Measurements from ENCODE around the gene SNX20. TPM values are rescaled to one million over a fixed set of nuclear protein-coding genes. Genes with fewer than 3 reads are reported as not detected.

The SNX20 gene
- total and polyA plus RNA-seq, 2 donors (not counting 3 experiments of a cell fraction or from before 2014, with no cell fraction given): not detected

DNA sequence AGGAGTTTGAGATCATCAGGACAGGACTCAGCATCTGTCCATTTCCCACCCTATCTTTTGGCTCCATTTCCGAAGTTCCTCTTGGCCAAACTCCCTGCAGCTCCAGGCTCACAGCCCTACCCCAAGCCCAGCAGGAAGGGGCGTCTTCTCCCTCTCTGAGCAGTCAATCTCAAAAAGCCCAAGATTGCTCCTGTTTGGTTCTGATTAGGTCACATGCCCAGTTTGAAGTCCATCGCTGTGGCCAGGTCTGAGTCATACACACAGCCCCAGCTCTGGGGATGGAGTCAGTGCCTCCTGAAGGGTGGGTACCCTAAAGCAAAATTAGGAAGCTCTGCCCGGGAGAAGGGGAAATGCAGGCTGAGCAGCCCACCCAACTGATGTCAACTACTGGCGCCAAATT lies 23.9 kb downstream of the SNX20 start:
- dilution Hi-C loops (cut with MboI; ENCODE audit: extremely low pct_ligation_motif_present, low sequenced_read_pairs): no loop called here
- CTCF ChIA-PET: interaction anchor here (0.9 kb wide), 1 partner anchor 149 kb away, joined by 3 read pairs; no protein-coding TSS in a partner anchor
- TF ChIP-seq, protein P1, sequence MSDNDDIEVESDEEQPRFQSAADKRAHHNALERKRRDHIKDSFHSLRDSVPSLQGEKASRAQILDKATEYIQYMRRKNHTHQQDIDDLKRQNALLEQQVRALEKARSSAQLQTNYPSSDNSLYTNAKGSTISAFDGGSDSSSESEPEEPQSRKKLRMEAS (IDR thresholded peaks at IDR 0.05; ENCODE audit: insufficient read depth, insufficient read length): no peak
- TF ChIP-seq FOS (IDR thresholded peaks at IDR 0.05; ENCODE audit: borderline replicate concordance, insufficient read depth, low read length) (no peak), EZH2 (IDR thresholded peaks at IDR 0.05; ENCODE audit: borderline replicate concordance, low read depth, low read length, severe bottlenecking) (no peak), POLR2AphosphoS5 (IDR thresholded peaks at IDR 0.05; ENCODE audit: insufficient read depth, low read depth, low read length) (no peak), MYC (IDR thresholded peaks at IDR 0.05; ENCODE audit: low read depth, low read length) (no peak), POLR2A (IDR thresholded peaks at IDR 0.05; ENCODE audit: low read depth, low read length) (no peak), JUN (IDR thresholded peaks at IDR 0.05; ENCODE audit: borderline replicate concordance, insufficient read depth, insufficient read length, low read depth) (no peak), GATA2 (IDR thresholded peaks at IDR 0.05; ENCODE audit: insufficient read depth, insufficient read length, low read depth, low read length) (no peak)
- TF ChIP-seq, protein P2, sequence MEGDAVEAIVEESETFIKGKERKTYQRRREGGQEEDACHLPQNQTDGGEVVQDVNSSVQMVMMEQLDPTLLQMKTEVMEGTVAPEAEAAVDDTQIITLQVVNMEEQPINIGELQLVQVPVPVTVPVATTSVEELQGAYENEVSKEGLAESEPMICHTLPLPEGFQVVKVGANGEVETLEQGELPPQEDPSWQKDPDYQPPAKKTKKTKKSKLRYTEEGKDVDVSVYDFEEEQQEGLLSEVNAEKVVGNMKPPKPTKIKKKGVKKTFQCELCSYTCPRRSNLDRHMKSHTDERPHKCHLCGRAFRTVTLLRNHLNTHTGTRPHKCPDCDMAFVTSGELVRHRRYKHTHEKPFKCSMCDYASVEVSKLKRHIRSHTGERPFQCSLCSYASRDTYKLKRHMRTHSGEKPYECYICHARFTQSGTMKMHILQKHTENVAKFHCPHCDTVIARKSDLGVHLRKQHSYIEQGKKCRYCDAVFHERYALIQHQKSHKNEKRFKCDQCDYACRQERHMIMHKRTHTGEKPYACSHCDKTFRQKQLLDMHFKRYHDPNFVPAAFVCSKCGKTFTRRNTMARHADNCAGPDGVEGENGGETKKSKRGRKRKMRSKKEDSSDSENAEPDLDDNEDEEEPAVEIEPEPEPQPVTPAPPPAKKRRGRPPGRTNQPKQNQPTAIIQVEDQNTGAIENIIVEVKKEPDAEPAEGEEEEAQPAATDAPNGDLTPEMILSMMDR (IDR thresholded peaks at IDR 0.05; ENCODE audit: extremely low read depth in 1 of 2, insufficient read depth in 1 of 2, low read depth in 1 of 2, low read length in 2 of 2): no peak

More for the DNA sequence above, 23.9 kb downstream of the SNX20 start:
- Histone ChIP-seq H3K4me2 (ENCODE audit: insufficient read depth, low read length) (no peak overlapping the region), H3K27me3 (ENCODE audit: control insufficient read depth in 2 of 2, insufficient read depth in 2 of 2, low read length in 2 of 2) (no peaks in the 10 kb centered on the region), H3K9me1 (replicated peaks; ENCODE audit: control insufficient read depth, extremely low read depth, insufficient read depth, low read length) (no peaks in the 10 kb centered on the region), H3K4me1 (ENCODE audit: control insufficient read depth, extremely low read depth, insufficient read depth, low read length) (no peaks in the 10 kb centered on the region), H2AFZ (ENCODE audit: low read depth, low read length) (no peak overlapping the region), H3K27ac (ENCODE audit: insufficient read depth, low read depth, low read length) (no peak overlapping the region), H3K9me3 (replicated peaks; ENCODE audit: control insufficient read depth, insufficient read depth, low read length) (no peaks in the 10 kb centered on the region), H3K79me2 (ENCODE audit: control insufficient read depth, insufficient read depth, low read length) (no peaks in the 10 kb centered on the region), H3K4me3 (replicated peaks in 1 of 3; ENCODE audit: insufficient read depth in 1 of 3, low read depth in 1 of 3, low read length in 3 of 3) (no peak overlapping the region), H3K9ac (replicated peaks; ENCODE audit: extremely low read depth, insufficient read depth, low read length) (no peak overlapping the region), H4K20me1 (replicated peaks; ENCODE audit: control insufficient read depth, extremely low read depth, insufficient read depth, low read length) (no peaks in the 10 kb centered on the region), H3K36me3 (ENCODE audit: control insufficient read depth in 2 of 2, extremely low read depth in 1 of 2, insufficient read depth in 2 of 2, low read length in 2 of 2) (no peaks in the 10 kb centered on the region)
- BruUV-seq (replicated peaks): no TSS peak
- POLR2A ChIA-PET: no interaction called here
- no peak for FAIRE-seq
- intact Hi-C loops (cut with micrococcal nuclease): no loop called here
- no peak for DNase-seq (ENCODE audit: low read depth, low spot score)
